Measurements from ENCODE around the gene THOP1. TPM values are rescaled to one million over a fixed set of nuclear protein-coding genes. Genes with fewer than 3 reads are reported as not detected.

Gene THOP1
- total and polyA plus RNA-seq, 10 of the 15 experiments (the other 5 are each of a cell fraction or from before 2014, with no cell fraction given) = 1.9 to 270 (median 169) TPM

DNA sequence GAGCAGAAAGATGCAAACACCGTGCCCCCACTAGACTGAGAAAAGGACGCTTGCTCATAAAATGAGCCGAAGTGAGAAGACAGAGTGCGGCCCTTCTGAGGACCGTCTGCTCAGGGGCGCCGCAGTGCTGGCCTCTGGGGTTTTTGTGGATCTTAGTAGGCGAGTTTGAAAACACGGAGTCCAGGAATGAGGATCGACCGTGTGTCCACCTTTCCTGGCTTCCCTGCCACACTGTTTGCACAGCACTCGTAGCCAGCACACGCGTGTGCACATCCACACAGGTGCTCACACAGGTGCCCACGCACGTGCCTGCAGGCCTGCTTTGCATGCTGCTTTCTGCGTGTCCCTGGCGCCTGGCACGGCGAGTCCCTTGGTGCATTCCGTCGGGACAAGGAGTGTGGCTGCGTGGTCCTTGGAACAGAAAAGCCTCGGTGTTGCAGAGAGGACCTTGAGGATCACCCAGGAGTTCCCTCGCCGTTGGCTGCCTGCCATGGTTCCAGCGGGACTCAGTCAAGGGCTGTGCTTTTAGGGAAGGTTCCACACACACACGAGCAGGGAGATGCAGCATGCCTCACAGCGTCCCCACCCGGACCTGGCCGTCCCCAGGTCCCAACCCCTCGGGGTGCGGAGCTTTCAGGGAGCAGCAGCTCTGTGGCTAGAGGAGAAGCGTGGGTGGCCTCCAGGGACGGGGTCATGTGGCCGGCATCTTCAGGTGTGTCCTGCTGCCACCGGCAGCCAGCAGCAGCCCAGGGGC is 24.3 kb downstream of the THOP1 start (continued):
- TF ChIP-seq, protein P1, sequence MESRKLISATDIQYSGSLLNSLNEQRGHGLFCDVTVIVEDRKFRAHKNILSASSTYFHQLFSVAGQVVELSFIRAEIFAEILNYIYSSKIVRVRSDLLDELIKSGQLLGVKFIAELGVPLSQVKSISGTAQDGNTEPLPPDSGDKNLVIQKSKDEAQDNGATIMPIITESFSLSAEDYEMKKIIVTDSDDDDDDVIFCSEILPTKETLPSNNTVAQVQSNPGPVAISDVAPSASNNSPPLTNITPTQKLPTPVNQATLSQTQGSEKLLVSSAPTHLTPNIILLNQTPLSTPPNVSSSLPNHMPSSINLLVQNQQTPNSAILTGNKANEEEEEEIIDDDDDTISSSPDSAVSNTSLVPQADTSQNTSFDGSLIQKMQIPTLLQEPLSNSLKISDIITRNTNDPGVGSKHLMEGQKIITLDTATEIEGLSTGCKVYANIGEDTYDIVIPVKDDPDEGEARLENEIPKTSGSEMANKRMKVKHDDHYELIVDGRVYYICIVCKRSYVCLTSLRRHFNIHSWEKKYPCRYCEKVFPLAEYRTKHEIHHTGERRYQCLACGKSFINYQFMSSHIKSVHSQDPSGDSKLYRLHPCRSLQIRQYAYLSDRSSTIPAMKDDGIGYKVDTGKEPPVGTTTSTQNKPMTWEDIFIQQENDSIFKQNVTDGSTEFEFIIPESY (IDR thresholded peaks at IDR 0.05) = no peak
- TF ChIP-seq CHD2 (IDR thresholded peaks at IDR 0.05; ENCODE audit: borderline replicate concordance, low read depth, low read length) = no peak
- TF ChIP-seq IRF4 (IDR thresholded peaks at IDR 0.05; ENCODE audit: low read depth, low read length) = no peak
- TF ChIP-seq, protein P2, sequence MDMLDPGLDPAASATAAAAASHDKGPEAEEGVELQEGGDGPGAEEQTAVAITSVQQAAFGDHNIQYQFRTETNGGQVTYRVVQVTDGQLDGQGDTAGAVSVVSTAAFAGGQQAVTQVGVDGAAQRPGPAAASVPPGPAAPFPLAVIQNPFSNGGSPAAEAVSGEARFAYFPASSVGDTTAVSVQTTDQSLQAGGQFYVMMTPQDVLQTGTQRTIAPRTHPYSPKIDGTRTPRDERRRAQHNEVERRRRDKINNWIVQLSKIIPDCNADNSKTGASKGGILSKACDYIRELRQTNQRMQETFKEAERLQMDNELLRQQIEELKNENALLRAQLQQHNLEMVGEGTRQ (IDR thresholded peaks at IDR 0.05; ENCODE audit: borderline replicate concordance, low read depth, low read length) = no peak
- TF ChIP-seq POU2F2 (IDR thresholded peaks at IDR 0.05; ENCODE audit: borderline replicate concordance, low read depth, low read length) = no peak
- no peak for TF ChIP-seq RB1 (IDR thresholded peaks at IDR 0.05; ENCODE audit: borderline replicate concordance)
- TF ChIP-seq MYC (IDR thresholded peaks at IDR 0.05; ENCODE audit: insufficient read depth, insufficient read length, insufficient replicate concordance, low read length, severe bottlenecking) = no peak

All from GM12878 (cell line).